Measurements from ENCODE around the gene PEAR1.

DNA sequence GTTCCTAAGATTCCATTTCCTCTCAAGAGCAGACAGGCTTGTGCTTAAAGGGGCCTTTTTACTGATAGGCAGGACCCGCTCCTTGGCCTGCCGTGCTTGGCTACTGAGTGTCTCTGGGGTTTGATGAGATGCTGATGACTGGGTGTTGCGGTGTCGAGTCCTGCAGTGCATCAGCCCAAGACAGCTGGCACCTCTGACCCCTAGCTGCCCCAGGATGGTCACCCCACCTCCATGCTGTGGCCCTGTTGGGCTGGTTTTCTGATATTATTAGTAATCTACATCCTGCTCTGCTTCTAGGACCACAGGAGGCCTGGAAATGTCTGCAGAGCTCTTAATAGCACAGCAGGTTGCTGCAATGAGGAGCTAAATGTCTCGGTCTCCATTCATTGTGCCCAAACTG is 55.6 kb downstream of the PEAR1 start:
- no peak for TF ChIP-seq SPI1 (IDR thresholded peaks at IDR 0.05; ENCODE audit: low read depth, low read length)
- no peak for TF ChIP-seq TAF1 (IDR thresholded peaks at IDR 0.05; ENCODE audit: low read depth, low read length)
- TF ChIP-seq POLR2A (IDR thresholded peaks at IDR 0.05; ENCODE audit: low read depth, low read length) = no peak
- TF ChIP-seq POLR2AphosphoS5 (IDR thresholded peaks at IDR 0.05; ENCODE audit: low read depth, low read length) = no peak
- TF ChIP-seq PAX5 (IDR thresholded peaks at IDR 0.05; ENCODE audit: insufficient read depth, low read length, severe bottlenecking) = no peak
